H1 (cell line): ENCODE measurements around the gene AGFG1. TPM values are rescaled to one million over a fixed set of nuclear protein-coding genes. Genes with fewer than 3 reads are reported as not detected.

Experiments
- ATF2 ChIP-seq: IDR thresholded peaks from 2 replicates; pipeline ENCODE4 v1.6.1; 2012; ENCODE audit warnings: low read length, inconsistent platforms
- KDM4A ChIP-seq: IDR thresholded peaks from one replicate; pipeline ENCODE4 v1.7.1; 2012; ENCODE audit warnings: low read depth, mild to moderate bottlenecking, moderate library complexity, low read length, inconsistent platforms; ENCODE audit not compliant: severe bottlenecking
- NANOG ChIP-seq: IDR thresholded peaks from 2 replicates; pipeline ENCODE4 v1.6.1; 2011; ENCODE audit warnings: low read length, low read depth, mild to moderate bottlenecking, inconsistent platforms; ENCODE audit not compliant: insufficient read depth, poor library complexity, severe bottlenecking
- PHF8 ChIP-seq: fragments of 200-600 bp; sonication (generic); conservative IDR thresholded peaks from 2 replicates; pipeline ENCODE4 v1.7.1; 2012; ENCODE audit warnings: low read depth, mild to moderate bottlenecking, inconsistent platforms, low read length, moderate library complexity
- SIN3A ChIP-seq, 2 experiments: IDR thresholded peaks in 1 of 2; conservative IDR thresholded peaks in 1 of 2; 2 replicates each; pipeline ENCODE4 v1.6.1; 2011 to 2012; ENCODE audit warnings: low read length in 2 of 2, improper control_type of control experiment in 1 of 2, low read depth in 1 of 2, mild to moderate bottlenecking in 1 of 2
- SP1 ChIP-seq: IDR thresholded peaks from 2 replicates; pipeline ENCODE4 v1.6.1; 2011; ENCODE audit warnings: low read depth, low read length
- polyA plus RNA-seq, 7 experiments: library from polyadenylated mRNA; depleted of rRNA in 3 of 7; stranded (reverse) in 5 of 7; unstranded in 2 of 7; fragments of >200 nt in 5 of 7; fragments of 200-250 nt in 2 of 7; gene quantifications; 1 replicate in 5 of 7; 2 replicates in 1 of 7; 4 replicates in 1 of 7; pipeline versions ENCODE4 v1.2.1 to v1.2.3, GENCODE V29; 2011 to 2013; ENCODE audit warnings: missing spikeins in 2 of 7, mixed read lengths in 2 of 7
- total RNA-seq: library from RNA; stranded (reverse); fragmentation: NEBNext Ultra II Directional; extraction: Animal tissue kit (Norgen Biotek cat#: 25700); gene quantifications from 2 replicates; pipeline ENCODE4 v1.2.1, GENCODE V29; 2021

Gene AGFG1
- total and polyA plus RNA-seq, 2 of the 8 experiments (the other 6 are each of a cell fraction or from before 2014, with no cell fraction given), result 102 to 147 TPM

- TF ChIP-seq SP1 (no peak), PHF8 (no peak), NANOG (no peak), KDM4A (no peak), SIN3A (conservative IDR thresholded peaks at IDR 0.05 in 1 of 2, IDR thresholded peaks at IDR 0.05 in 1 of 2; ENCODE audit: low read depth in 1 of 2, low read length in 2 of 2) (no peak), ATF2 (no peak)
Observed at GRCh38 chr2:227456102-227456501, 15.9 kb upstream of the AGFG1 start (continued).
